NCI-H1105 (cell line): ENCODE data around the gene NBPF1.
"Not testable (repeated sequence)": the region's sequence is repeated elsewhere in the genome, so short reads cannot be mapped to it uniquely, and the experiment has no call there.

Source experiments
- DNase-seq: peaks from one replicate; lab custom pipeline; 2025; lab: John Stamatoyannopoulos, UW

NBPF1 gene

GRCh38 chr1:16613185-16614147 lies at the start of gene NBPF1:
TSS of gene NBPF1 (minus strand) at chr1:16613564.
- peak; percentile 100 for DNase-seq

GRCh38 chr1:16658234-16658633 lies 44.9 kb upstream of the NBPF1 start:
- not testable (repeated sequence) for DNase-seq

- DNase-seq = not testable (repeated sequence)
Observed at GRCh38 chr1:16656981-16657683, 43.8 kb upstream of the NBPF1 start.

GRCh38 chr1:16656574-16656973 lies 43.2 kb upstream of the NBPF1 start:
- not testable (repeated sequence) for DNase-seq

GRCh38 chr1:16651560-16651959 lies 38.2 kb upstream of the NBPF1 start:
- DNase-seq = not testable (repeated sequence)

GRCh38 chr1:16649960-16650359 lies 36.6 kb upstream of the NBPF1 start:
- DNase-seq = not testable (repeated sequence)

GRCh38 chr1:16649390-16649789 lies 36.0 kb upstream of the NBPF1 start:
- not testable (repeated sequence) for DNase-seq

- not testable (repeated sequence) for DNase-seq
Observed at GRCh38 chr1:16648756-16649155, 35.4 kb upstream of the NBPF1 start.

- DNase-seq = not testable (repeated sequence)
Observed at GRCh38 chr1:16648250-16648649, 34.9 kb upstream of the NBPF1 start.

- not testable (repeated sequence) for DNase-seq
Observed at GRCh38 chr1:16647179-16648176, 34.1 kb upstream of the NBPF1 start.

- DNase-seq = not testable (repeated sequence)
Observed at GRCh38 chr1:16646716-16647115, 33.4 kb upstream of the NBPF1 start.

- not testable (repeated sequence) for DNase-seq
Observed at GRCh38 chr1:16646061-16646664, 32.8 kb upstream of the NBPF1 start.

GRCh38 chr1:16645271-16646060 lies 32.1 kb upstream of the NBPF1 start:
- DNase-seq = not testable (repeated sequence)

GRCh38 chr1:16644482-16645270 lies 31.3 kb upstream of the NBPF1 start:
- DNase-seq = peak; percentile 100

GRCh38 chr1:16644193-16644481 lies 30.8 kb upstream of the NBPF1 start:
- DNase-seq = no peak

- not testable (repeated sequence) for DNase-seq
Observed at GRCh38 chr1:16643476-16644192, 30.3 kb upstream of the NBPF1 start.

GRCh38 chr1:16643001-16643411 lies 29.6 kb upstream of the NBPF1 start:
- DNase-seq = not testable (repeated sequence)

GRCh38 chr1:16642025-16642966 lies 28.9 kb upstream of the NBPF1 start:
- DNase-seq = not testable (repeated sequence)
